HEK293 (cell line): ENCODE results near the gene CCNG2.

Experiments
- CTCF ChIA-PET: fragments of 350-600 bp; formaldehyde crosslinking; extraction: SDS; loops from one replicate; lab custom pipeline; 2021; ENCODE audit warnings: antibody characterized with exemption; lab: Yijun Ruan, JAX
- POLR2A ChIA-PET: fragments of 300-600 bp; formaldehyde crosslinking; extraction: SDS; loops from one replicate; lab custom pipeline; 2020; ENCODE audit warnings: antibody characterized with exemption, inconsistent platforms; lab: Yijun Ruan, JAX
- H3K27ac ChIP-seq: fragments of 200-500 bp; sonication (Bioruptor generic); 2 replicates; pipeline ENCODE4 v1.5.1; 2014; ENCODE audit warnings: low read depth, low read length, control low read depth, inconsistent platforms; ENCODE audit errors: extremely low read depth
- H3K36me3 ChIP-seq, 2 experiments: fragments of 200-500 bp in 1 of 2; sonication (Bioruptor generic) in 1 of 2; 1 replicate in 1 of 2; 2 replicates in 1 of 2; pipeline ENCODE4 v1.5.1; 2014 to 2017; ENCODE audit warnings: inconsistent platforms in 2 of 2, low read length in 2 of 2; ENCODE audit not compliant: control insufficient read depth in 2 of 2, insufficient read depth in 1 of 2
- H3K4me1 ChIP-seq: fragments of 200-500 bp; sonication (Bioruptor generic); 2 replicates; pipeline ENCODE4 v1.5.1; 2014; ENCODE audit warnings: mild to moderate bottlenecking, low read length, inconsistent platforms; ENCODE audit not compliant: control insufficient read depth, insufficient read depth
- H3K4me3 ChIP-seq: 2 replicates; pipeline ENCODE4 v1.5.1; 2011; ENCODE audit warnings: low read depth, mild to moderate bottlenecking, control low read depth, low read length, moderate library complexity
- H3K9me3 ChIP-seq: fragments of 200-500 bp; sonication (Bioruptor generic); 2 replicates; pipeline ENCODE4 v1.5.1; 2014; ENCODE audit warnings: low read depth, low read length, inconsistent platforms; ENCODE audit not compliant: control insufficient read depth, insufficient read depth
- EGR2 ChIP-seq: fragments of 450-650 bp; formaldehyde crosslinking; IDR thresholded peaks from 2 replicates; pipeline ENCODE4 v1.5.1; 2016; ENCODE audit warnings: low read depth, missing biosample characterization, missing genetic modification characterization
- KLF10 ChIP-seq: fragments of 450-650 bp; IDR thresholded peaks from 2 replicates; pipeline ENCODE4 v1.5.1; 2018; ENCODE audit warnings: missing biosample characterization, mild to moderate bottlenecking, missing genetic modification characterization
- PATZ1 ChIP-seq: fragments of 450-650 bp; formaldehyde crosslinking; IDR thresholded peaks from 2 replicates; pipeline ENCODE4 v1.5.1; 2016; ENCODE audit warnings: missing biosample characterization, missing genetic modification characterization
- REPIN1 ChIP-seq: fragments of 450-650 bp; formaldehyde crosslinking; IDR thresholded peaks from 2 replicates; pipeline ENCODE4 v1.5.1; 2017; ENCODE audit warnings: missing biosample characterization, missing genetic modification characterization, low read depth
- ZBTB26 ChIP-seq: fragments of 450-650 bp; formaldehyde crosslinking; optimal IDR thresholded peaks from 2 replicates; pipeline ENCODE3; 2016; ENCODE audit warnings: missing biosample characterization, mild to moderate bottlenecking, missing genetic modification characterization
- ZNF133 ChIP-seq: fragments of 450-650 bp; formaldehyde crosslinking; IDR thresholded peaks from 2 replicates; pipeline ENCODE4 v1.5.1; 2016; ENCODE audit warnings: missing biosample characterization, missing genetic modification characterization
- ZNF138 ChIP-seq: fragments of 450-650 bp; formaldehyde crosslinking; IDR thresholded peaks from 2 replicates; pipeline ENCODE4 v1.5.1; 2016; ENCODE audit warnings: missing biosample characterization, missing genetic modification characterization, borderline replicate concordance
- ZNF148 ChIP-seq: fragments of 450-650 bp; formaldehyde crosslinking; IDR thresholded peaks from 2 replicates; pipeline ENCODE4 v1.5.0; 2017; ENCODE audit warnings: missing biosample characterization, missing genetic modification characterization, borderline replicate concordance
- ZNF157 ChIP-seq: fragments of 450-650 bp; formaldehyde crosslinking; IDR thresholded peaks from 2 replicates; pipeline ENCODE4 v1.5.1; 2016; ENCODE audit warnings: missing biosample characterization, missing genetic modification characterization
- ZNF175 ChIP-seq: fragments of 450-650 bp; formaldehyde crosslinking; IDR thresholded peaks from 2 replicates; pipeline ENCODE4 v1.5.1; 2016; ENCODE audit warnings: missing biosample characterization, missing genetic modification characterization
- ZNF248 ChIP-seq: fragments of 450-650 bp; formaldehyde crosslinking; IDR thresholded peaks from 2 replicates; pipeline ENCODE4 v1.5.1; 2017; ENCODE audit warnings: missing biosample characterization, missing genetic modification characterization
- ZNF266 ChIP-seq: fragments of 450-650 bp; formaldehyde crosslinking; IDR thresholded peaks from 2 replicates; pipeline ENCODE4 v1.5.1; 2016; ENCODE audit warnings: missing biosample characterization, missing genetic modification characterization, low read depth
- ZNF274 ChIP-seq, 2 experiments: fragments of 200-500 bp in 1 of 2; fragments of 450-650 bp in 1 of 2; sonication (Bioruptor generic) in 1 of 2; formaldehyde crosslinking in 1 of 2; IDR thresholded peaks; 2 replicates each; pipeline versions ENCODE4 v1.5.1 to v1.6.1; 2014 to 2016; ENCODE audit warnings: borderline replicate concordance in 1 of 2, inconsistent platforms in 1 of 2, low read length in 1 of 2, missing biosample characterization in 1 of 2, missing genetic modification characterization in 1 of 2
- ZNF354C ChIP-seq: fragments of 450-650 bp; formaldehyde crosslinking; IDR thresholded peaks from 2 replicates; pipeline ENCODE4 v1.5.1; 2016; ENCODE audit warnings: missing biosample characterization, missing genetic modification characterization, low read depth, borderline replicate concordance
- ZNF501 ChIP-seq: fragments of 450-650 bp; formaldehyde crosslinking; IDR thresholded peaks from 2 replicates; pipeline ENCODE4 v1.5.1; 2016; ENCODE audit warnings: missing biosample characterization, missing genetic modification characterization
- ZSCAN30 ChIP-seq: fragments of 450-650 bp; IDR thresholded peaks from 2 replicates; pipeline ENCODE4 v1.5.1; 2018; ENCODE audit warnings: missing biosample characterization, mild to moderate bottlenecking, missing genetic modification characterization, moderate library complexity

The CCNG2 gene

GRCh38 chr4:77113069-77113468 is 43.9 kb upstream of the CCNG2 start:
- Histone ChIP-seq H3K27ac (no peak overlapping the region), H3K9me3 (no peaks in the 10 kb centered on the region), H3K4me1 (no peaks in the 10 kb centered on the region), H3K4me3 (no peak overlapping the region)
- ChIA-PET POLR2A (no interaction called here), CTCF (no interaction called here)
- TF ChIP-seq REPIN1 (tag by site-specific recombination) (no peak), ZNF354C (tag by site-specific recombination) (no peak), ZNF148 (tag by site-specific recombination) (no peak)
- TF ChIP-seq, all 188 proteins: peak for 0
- no peaks in the 10 kb centered on the region for H3K36me3 ChIP-seq

GRCh38 chr4:77117721-77118120 is 39.3 kb upstream of the CCNG2 start:
- ChIA-PET POLR2A (no interaction called here), CTCF (no interaction called here)
- Histone ChIP-seq H3K36me3 (no peaks in the 10 kb centered on the region), H3K27ac (no peak overlapping the region), H3K4me1 (no peaks in the 10 kb centered on the region), H3K9me3 (no peaks in the 10 kb centered on the region), H3K4me3 (no peak overlapping the region)
- TF ChIP-seq ZNF175 (tag by site-specific recombination) (no peak), KLF10 (tag by site-specific recombination) (no peak), ZBTB26 (tag by site-specific recombination) (no peak), ZNF138 (no peak), PATZ1 (no peak)

GRCh38 chr4:77120886-77121508 is 36.0 kb upstream of the CCNG2 start:
- TF ChIP-seq ZSCAN30 (tag by site-specific recombination) (no peak), ZNF266 (tag by site-specific recombination) (no peak), ZNF274 (IDR thresholded peaks at IDR 0.05; ENCODE audit: low read length) (no peak), ZNF274 (tag by site-specific recombination; IDR thresholded peaks at IDR 0.05; ENCODE audit: borderline replicate concordance) (no peak), EGR2 (tag by site-specific recombination) (no peak), ZNF248 (tag by site-specific recombination) (no peak), ZNF501 (tag by site-specific recombination) (no peak), ZNF157 (tag by site-specific recombination) (no peak), ZNF133 (tag by site-specific recombination) (no peak)
- Histone ChIP-seq H3K4me1 (no peaks in the 10 kb centered on the region), H3K4me3 (no peak overlapping the region), H3K9me3 (no peaks in the 10 kb centered on the region), H3K27ac (no peak overlapping the region), H3K36me3 (no peaks in the 10 kb centered on the region)
- CTCF ChIA-PET: interaction anchor here (1.4 kb wide), 1 partner anchor 83 kb away, joined by 3 read pairs; no protein-coding TSS in a partner anchor
- POLR2A ChIA-PET: no interaction called here
